KMS-11 (cell line): ENCODE results near the gene CSF2RB.

Source experiments
- H2AFZ ChIP-seq: fragments of 200-600 bp; sonication (generic); 2 replicates; pipeline ENCODE4 v1.6.1; 2016; ENCODE audit warnings: antibody characterized with exemption, mixed run types, low read depth
- H3K27ac ChIP-seq: fragments of 200-600 bp; sonication (generic); 2 replicates; pipeline ENCODE4 v1.6.1; 2016; ENCODE audit warnings: mild to moderate bottlenecking, mixed run types
- H3K27me3 ChIP-seq: fragments of 200-600 bp; sonication (generic); 2 replicates; pipeline ENCODE4 v1.6.1; 2017; ENCODE audit warnings: mild to moderate bottlenecking, low read depth, mixed run types, moderate library complexity; ENCODE audit not compliant: insufficient read depth
- H3K36me3 ChIP-seq: fragments of 200-600 bp; sonication (generic); 2 replicates; pipeline ENCODE4 v1.6.1; 2017; ENCODE audit warnings: mild to moderate bottlenecking, mixed run types; ENCODE audit not compliant: insufficient read depth
- H3K4me1 ChIP-seq: fragments of 200-600 bp; sonication (generic); 2 replicates; pipeline ENCODE4 v1.6.1; 2016; ENCODE audit warnings: mild to moderate bottlenecking, low read depth, mixed run types; ENCODE audit not compliant: poor library complexity, severe bottlenecking
- H3K4me2 ChIP-seq: fragments of 200-600 bp; sonication (generic); 2 replicates; pipeline ENCODE4 v1.7.0; 2016; ENCODE audit warnings: mild to moderate bottlenecking, mixed run types
- H3K4me3 ChIP-seq: fragments of 200-600 bp; sonication (generic); IDR thresholded peaks from 2 replicates; pipeline ENCODE4 v1.6.1; 2017; ENCODE audit warnings: low read depth, low read length, mixed read lengths; ENCODE audit not compliant: insufficient read depth
- H3K79me2 ChIP-seq: fragments of 200-600 bp; sonication (generic); 2 replicates; pipeline ENCODE4 v1.6.1; 2016; ENCODE audit warnings: low read depth, mixed run types; ENCODE audit not compliant: insufficient read depth
- H3K9ac ChIP-seq: fragments of 200-600 bp; sonication (generic); 2 replicates; pipeline ENCODE4 v1.6.1; 2016; ENCODE audit warnings: mild to moderate bottlenecking, mixed run types
- H4K20me1 ChIP-seq: fragments of 200-600 bp; sonication (generic); 2 replicates; pipeline ENCODE4 v1.6.1; 2016; ENCODE audit warnings: mild to moderate bottlenecking, mixed run types; ENCODE audit not compliant: insufficient read depth
- CTCF ChIP-seq: fragments of 200-600 bp; sonication (generic); conservative IDR thresholded peaks from 2 replicates; pipeline ENCODE4 v1.6.1; 2017; ENCODE audit warnings: low read depth, mild to moderate bottlenecking, antibody characterized with exemption, low read length, moderate library complexity, mixed read lengths

The CSF2RB gene

GRCh38 chr22:36891646-36892045 is 21.8 kb upstream of the CSF2RB start:
- Histone ChIP-seq H3K27ac (no peak overlapping the region), H3K27me3 (peaks cover 6% of the 10 kb centered on the region; the same call in 1 of the 2 replicates), H3K9ac (no peak overlapping the region), H3K36me3 (no peaks in the 10 kb centered on the region), H4K20me1 (no peaks in the 10 kb centered on the region), H3K4me1 (no peaks in the 10 kb centered on the region), H3K4me2 (no peak overlapping the region), H3K79me2 (no peaks in the 10 kb centered on the region), H3K4me3 (no peak overlapping the region), H2AFZ (no peak overlapping the region)
- TF ChIP-seq CTCF: no peak

GRCh38 chr22:36892292-36892691 is 21.1 kb upstream of the CSF2RB start:
- H3K4me2 ChIP-seq: no peak overlapping the region
- peaks cover 8% of the 10 kb centered on the region; the same call in 1 of the 2 replicates for H3K27me3 ChIP-seq
- H3K4me1 ChIP-seq: no peaks in the 10 kb centered on the region
- H3K36me3 ChIP-seq: no peaks in the 10 kb centered on the region
- H3K4me3 ChIP-seq: no peak overlapping the region
- no peak overlapping the region for H3K27ac ChIP-seq
- no peaks in the 10 kb centered on the region for H4K20me1 ChIP-seq
- no peak for TF ChIP-seq CTCF
- no peak overlapping the region for H3K9ac ChIP-seq
- no peak overlapping the region for H2AFZ ChIP-seq
- H3K79me2 ChIP-seq: no peaks in the 10 kb centered on the region

GRCh38 chr22:36893262-36893661 is 20.2 kb upstream of the CSF2RB start:
- H3K27me3 ChIP-seq: peaks cover 8% of the 10 kb centered on the region; the same call in 1 of the 2 replicates
- H3K27ac ChIP-seq: no peak overlapping the region
- H2AFZ ChIP-seq: no peak overlapping the region
- H4K20me1 ChIP-seq: no peaks in the 10 kb centered on the region
- no peaks in the 10 kb centered on the region for H3K4me1 ChIP-seq
- H3K4me3 ChIP-seq: no peak overlapping the region
- H3K79me2 ChIP-seq: no peaks in the 10 kb centered on the region
- H3K4me2 ChIP-seq: no peak overlapping the region
- no peaks in the 10 kb centered on the region for H3K36me3 ChIP-seq
- no peak for TF ChIP-seq CTCF
- no peak overlapping the region for H3K9ac ChIP-seq

- no peak for TF ChIP-seq CTCF
- Histone ChIP-seq H3K4me2 (no peak overlapping the region), H3K27me3 (peaks cover 4% of the 10 kb centered on the region; the same call in 1 of the 2 replicates), H3K9ac (no peak overlapping the region), H2AFZ (no peak overlapping the region), H4K20me1 (no peaks in the 10 kb centered on the region), H3K4me1 (no peaks in the 10 kb centered on the region), H3K36me3 (no peaks in the 10 kb centered on the region), H3K27ac (no peak overlapping the region), H3K79me2 (no peaks in the 10 kb centered on the region), H3K4me3 (no peak overlapping the region)
Observed at GRCh38 chr22:36894266-36894665, 19.2 kb upstream of the CSF2RB start.
